Measurements from ENCODE around the gene RBM15. TPM values are rescaled to one million over a fixed set of nuclear protein-coding genes. Genes with fewer than 3 reads are reported as not detected.
A peak's percentile ranks its signal among the peaks of the same experiment; 100 is the strongest.

RBM15 gene
- total RNA-seq, 1 donor from 2014 or later, result 52.6 TPM

DNA sequence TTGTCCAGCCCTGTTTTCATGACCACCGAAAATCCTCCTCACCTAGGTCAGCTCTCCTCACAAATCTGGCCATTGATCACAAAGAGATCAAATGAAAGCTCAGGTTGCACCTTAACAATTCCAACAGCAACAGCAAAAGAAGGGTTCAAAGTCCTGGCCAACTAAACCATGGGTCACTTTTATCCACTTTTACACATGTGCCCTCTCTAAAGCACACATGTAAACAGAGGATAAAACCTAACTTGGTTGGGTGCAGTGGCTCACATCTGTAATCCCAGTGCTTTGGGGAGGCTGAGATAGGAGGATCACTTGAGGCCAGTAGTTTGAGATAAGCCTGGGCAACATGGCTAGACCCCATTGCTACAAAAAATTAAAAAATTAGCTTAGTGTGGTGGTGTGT is 3.9 kb upstream of the RBM15 start:
- Mint-ChIP-seq H3K4me1 (peaks cover 15% of the 10 kb centered on the region), H3K27ac (ENCODE audit: unreplicated experiment) (no peak overlapping the region), H3K27me3 (ENCODE audit: low read depth) (no peaks in the 10 kb centered on the region), H3K4me3 (peak overlapping the region; percentile 38), H3K9me3 (no peaks in the 10 kb centered on the region), H3K36me3 (ENCODE audit: low read depth) (peaks cover 4% of the 10 kb centered on the region)
- no peak for DNase-seq (ENCODE audit: low read depth, low spot score)
- TF ChIP-seq CTCF (conservative IDR thresholded peaks at IDR 0.05), result no peak

GRCh38 chr1:110336300-110337039 is 2.7 kb upstream of the RBM15 start:
- Mint-ChIP-seq H3K9me3 (no peaks in the 10 kb centered on the region), H3K4me3 (peak overlapping the region; percentile 71), H3K36me3 (ENCODE audit: low read depth) (peaks cover 9% of the 10 kb centered on the region), H3K4me1 (peaks cover 27% of the 10 kb centered on the region), H3K27me3 (ENCODE audit: low read depth) (no peaks in the 10 kb centered on the region), H3K27ac (ENCODE audit: unreplicated experiment) (no peak overlapping the region)
- DNase-seq (ENCODE audit: low read depth, low spot score), result no peak
- TF ChIP-seq CTCF (conservative IDR thresholded peaks at IDR 0.05), result no peak

GRCh38 chr1:110337704-110338308 is 1.4 kb upstream of the RBM15 start:
- DNase-seq (ENCODE audit: low read depth, low spot score), result peak; percentile 30
- H3K4me1 Mint-ChIP-seq, result peaks cover 40% of the 10 kb centered on the region
- no peaks in the 10 kb centered on the region for H3K27me3 Mint-ChIP-seq (ENCODE audit: low read depth)
- no peaks in the 10 kb centered on the region for H3K9me3 Mint-ChIP-seq
- TF ChIP-seq CTCF (conservative IDR thresholded peaks at IDR 0.05), result no peak
- H3K36me3 Mint-ChIP-seq (ENCODE audit: low read depth), result peaks cover 9% of the 10 kb centered on the region
- no peak overlapping the region for H3K4me3 Mint-ChIP-seq
- H3K27ac Mint-ChIP-seq (ENCODE audit: unreplicated experiment), result no peak overlapping the region

- Mint-ChIP-seq H3K36me3 (ENCODE audit: low read depth) (peaks cover 9% of the 10 kb centered on the region), H3K27me3 (ENCODE audit: low read depth) (no peaks in the 10 kb centered on the region), H3K4me3 (no peak overlapping the region), H3K27ac (ENCODE audit: unreplicated experiment) (no peak overlapping the region), H3K4me1 (peaks cover 46% of the 10 kb centered on the region), H3K9me3 (no peaks in the 10 kb centered on the region)
- peak; percentile 65 for TF ChIP-seq CTCF (conservative IDR thresholded peaks at IDR 0.05)
- DNase-seq (ENCODE audit: low read depth, low spot score), result no peak
Measured at GRCh38 chr1:110338309-110338885, 780 bp upstream of the RBM15 start.

GRCh38 chr1:110339407-110340206 is 430 bp downstream of the RBM15 start:
- Mint-ChIP-seq H3K4me3 (no peak overlapping the region), H3K36me3 (ENCODE audit: low read depth) (peaks cover 9% of the 10 kb centered on the region), H3K27ac (ENCODE audit: unreplicated experiment) (no peak overlapping the region), H3K27me3 (ENCODE audit: low read depth) (no peaks in the 10 kb centered on the region), H3K9me3 (no peaks in the 10 kb centered on the region), H3K4me1 (peaks cover 57% of the 10 kb centered on the region)
- peak; percentile 58 for TF ChIP-seq CTCF (conservative IDR thresholded peaks at IDR 0.05)
- no peak for DNase-seq (ENCODE audit: low read depth, low spot score)

Measured in neural crest cell (in vitro differentiated cells).